PC-9 (cell line): ENCODE results near the gene EDC3.

Experiments used
- CTCF ChIP-seq: fragments of 200-600 bp; sonication (generic); conservative IDR thresholded peaks from 2 replicates; pipeline ENCODE4 v1.6.1; 2017; ENCODE audit warnings: mixed run types, antibody characterized with exemption, mild to moderate bottlenecking, moderate library complexity
- EZH2 ChIP-seq: fragments of 200-600 bp; sonication (generic); IDR thresholded peaks from 2 replicates; pipeline ENCODE4 v1.8.0; 2017; ENCODE audit warnings: antibody characterized with exemption, low read depth

- TF ChIP-seq CTCF (no peak), EZH2 (no peak)
These were observed 26.8 kb upstream of the EDC3 start for GRCh38 chr15:74722591-74722990.
